WTC11 (cell line): Measurements from ENCODE around the gene ANKMY2. TPM values are rescaled to one million over a fixed set of nuclear protein-coding genes. Genes with fewer than 3 reads are reported as not detected.

Experiments used
- ATAC-seq: fragments of 200-7000 bp; cut with Tn5 transposase; 2 replicates; pipeline ENCODE4 v1.10.0; 2021; ENCODE audit warnings: mild to moderate bottlenecking, moderate library complexity
- CTCF ChIA-PET: fragments of 300-600 bp; sonication (Branson Sonifier 250); formaldehyde crosslinking; loops from one replicate; lab custom pipeline; 2021; ENCODE audit warnings: antibody characterized with exemption; lab: Charles Lee
- POLR2A ChIA-PET: fragments of 350-600 bp; sonication (Branson Sonifier 250); formaldehyde crosslinking; loops from one replicate; lab custom pipeline; 2021; ENCODE audit warnings: antibody characterized with exemption; lab: Charles Lee
- DNase-seq: peaks from one replicate; pipeline ENCODE4 v3.0.0; 2021; ENCODE audit warnings: low spot score
- H3K27ac Mint-ChIP-seq: 2 replicates; pipeline ENCODE4 v1.8.0; 2021; ENCODE audit warnings: mixed read lengths
- H3K27me3 Mint-ChIP-seq: 2 replicates; pipeline ENCODE4 v1.8.0; 2021; ENCODE audit warnings: low read depth, mild to moderate bottlenecking, moderate library complexity, mixed read lengths
- H3K36me3 Mint-ChIP-seq: 2 replicates; pipeline ENCODE4 v1.8.0; 2021; ENCODE audit warnings: mixed read lengths
- H3K4me1 Mint-ChIP-seq: 2 replicates; pipeline ENCODE4 v1.8.0; 2022; ENCODE audit warnings: mixed read lengths
- H3K4me3 Mint-ChIP-seq: 2 replicates; pipeline ENCODE4 v1.8.0; 2021; ENCODE audit warnings: mild to moderate bottlenecking, moderate library complexity, mixed read lengths
- H3K9me3 Mint-ChIP-seq: 2 replicates; pipeline ENCODE4 v1.8.0; 2021; ENCODE audit warnings: mixed read lengths
- CREM ChIP-seq: sonication (generic); formaldehyde crosslinking; IDR thresholded peaks from 2 replicates; pipeline ENCODE4 v1.8.1; 2022; ENCODE audit warnings: mild to moderate bottlenecking, missing genetic modification reagents, moderate library complexity
- ETV6 ChIP-seq: sonication (generic); formaldehyde crosslinking; IDR thresholded peaks from 2 replicates; pipeline ENCODE4 v1.8.1; 2022; ENCODE audit warnings: mild to moderate bottlenecking, missing genetic modification reagents
- FOXK1 ChIP-seq: sonication (generic); formaldehyde crosslinking; IDR thresholded peaks from 2 replicates; pipeline ENCODE4 v1.8.0; 2022; ENCODE audit warnings: mild to moderate bottlenecking, moderate library complexity, missing genetic modification reagents
- GRHL2 ChIP-seq: fragments of 250-450 bp; sonication (Bioruptor Pico); IDR thresholded peaks from 2 replicates; pipeline ENCODE4 v1.8.0; 2022; ENCODE audit warnings: mild to moderate bottlenecking, moderate library complexity; ENCODE audit not compliant: insufficient replicate concordance, severe bottlenecking
- KAT7 ChIP-seq: sonication (generic); formaldehyde crosslinking; IDR thresholded peaks from 2 replicates; pipeline ENCODE4 v1.8.1; 2023; ENCODE audit warnings: missing genetic modification reagents, mild to moderate bottlenecking, borderline replicate concordance
- MYBL2 ChIP-seq: sonication (generic); formaldehyde crosslinking; IDR thresholded peaks from 2 replicates; pipeline ENCODE4 v1.8.1; 2023; ENCODE audit warnings: mild to moderate bottlenecking, moderate library complexity, missing genetic modification reagents
- NFYB ChIP-seq: sonication (generic); formaldehyde crosslinking; conservative IDR thresholded peaks from 2 replicates; pipeline ENCODE4 v1.8.0; 2022; ENCODE audit warnings: low read depth, missing genetic modification reagents
- PRRX2 ChIP-seq: fragments of 250-450 bp; sonication (Bioruptor Pico); IDR thresholded peaks from 2 replicates; pipeline ENCODE4 v1.8.0; 2021; ENCODE audit warnings: mild to moderate bottlenecking
- SMAD4 ChIP-seq: sonication (generic); formaldehyde crosslinking; IDR thresholded peaks from 2 replicates; pipeline ENCODE4 v1.8.0; 2022; ENCODE audit warnings: mild to moderate bottlenecking, missing genetic modification reagents
- TP53 ChIP-seq: sonication (generic); formaldehyde crosslinking; IDR thresholded peaks from 2 replicates; pipeline ENCODE4 v1.8.1; 2023; ENCODE audit warnings: mild to moderate bottlenecking, missing genetic modification reagents
- ZBTB21 ChIP-seq: sonication (generic); formaldehyde crosslinking; IDR thresholded peaks from 2 replicates; pipeline ENCODE4 v1.8.1; 2023; ENCODE audit warnings: mild to moderate bottlenecking, missing genetic modification reagents, borderline replicate concordance
- ZNF317 ChIP-seq: sonication (generic); formaldehyde crosslinking; IDR thresholded peaks from 2 replicates; pipeline ENCODE4 v1.8.1; 2023; ENCODE audit warnings: low read depth, mild to moderate bottlenecking, moderate library complexity, missing genetic modification reagents, borderline replicate concordance
- ZNF671 ChIP-seq: fragments of 250-450 bp; sonication (Bioruptor Pico); IDR thresholded peaks from 2 replicates; pipeline ENCODE4 v1.8.0; 2021; ENCODE audit warnings: mild to moderate bottlenecking
- total RNA-seq: library from RNA; stranded (reverse); gene quantifications from 3 replicates; pipeline ENCODE4 v1.2.3, GENCODE V29; 2021
- TF ChIP-seq, protein P1 (sequence below): fragments of 250-450 bp; sonication (Bioruptor Pico); IDR thresholded peaks from 2 replicates; pipeline ENCODE4 v1.9.0; 2021; ENCODE audit warnings: mild to moderate bottlenecking, borderline replicate concordance
- TF ChIP-seq, protein P2 (sequence below): sonication (generic); formaldehyde crosslinking; IDR thresholded peaks from 2 replicates; pipeline ENCODE4 v1.8.1; 2023; ENCODE audit warnings: mild to moderate bottlenecking, missing genetic modification reagents
- TF ChIP-seq, protein P3 (sequence below): sonication (generic); formaldehyde crosslinking; conservative IDR thresholded peaks from 2 replicates; pipeline ENCODE4 v1.8.1; 2023; ENCODE audit warnings: mild to moderate bottlenecking, low read depth, missing genetic modification reagents, moderate library complexity
- TF ChIP-seq, protein P4 (sequence below): sonication (generic); formaldehyde crosslinking; IDR thresholded peaks from 2 replicates; pipeline ENCODE4 v1.8.0; 2022; ENCODE audit warnings: mild to moderate bottlenecking, missing genetic modification reagents
- TF ChIP-seq, protein P5 (sequence below): sonication (generic); formaldehyde crosslinking; IDR thresholded peaks from 2 replicates; pipeline ENCODE4 v1.8.1; 2023; ENCODE audit warnings: mild to moderate bottlenecking, missing genetic modification reagents, borderline replicate concordance
- TF ChIP-seq, protein P6 (sequence below): sonication (generic); formaldehyde crosslinking; IDR thresholded peaks from 2 replicates; pipeline ENCODE4 v1.8.1; 2023; ENCODE audit warnings: mild to moderate bottlenecking, moderate library complexity, missing genetic modification reagents
- TF ChIP-seq, protein P7 (sequence below): sonication (generic); formaldehyde crosslinking; IDR thresholded peaks from 2 replicates; pipeline ENCODE4 v1.8.0; 2022; ENCODE audit warnings: mild to moderate bottlenecking, missing genetic modification reagents

The ANKMY2 gene
- total RNA-seq, 1 experiment from 2014 or later, result 13.6 TPM

DNA sequence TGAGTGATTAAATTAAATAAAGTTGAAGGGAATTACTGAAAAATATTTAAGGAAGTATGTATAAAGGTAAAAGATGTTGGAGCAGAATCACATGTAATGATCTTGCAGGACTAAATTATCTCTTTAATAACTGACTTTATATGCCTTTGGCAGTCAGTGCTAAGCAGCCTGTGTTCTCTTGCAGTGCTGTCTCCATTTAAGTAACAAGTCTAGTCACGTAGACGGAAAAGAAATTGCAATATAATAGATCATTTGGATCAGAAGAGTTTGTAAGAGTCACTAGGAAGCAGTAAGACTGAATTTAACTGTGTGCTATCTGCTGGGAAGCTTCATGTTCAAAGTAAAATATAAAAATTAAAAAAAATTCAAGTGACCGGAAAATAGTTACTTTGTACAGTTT lies 21.8 kb upstream of the ANKMY2 start (continued):
- TF ChIP-seq, protein P1, sequence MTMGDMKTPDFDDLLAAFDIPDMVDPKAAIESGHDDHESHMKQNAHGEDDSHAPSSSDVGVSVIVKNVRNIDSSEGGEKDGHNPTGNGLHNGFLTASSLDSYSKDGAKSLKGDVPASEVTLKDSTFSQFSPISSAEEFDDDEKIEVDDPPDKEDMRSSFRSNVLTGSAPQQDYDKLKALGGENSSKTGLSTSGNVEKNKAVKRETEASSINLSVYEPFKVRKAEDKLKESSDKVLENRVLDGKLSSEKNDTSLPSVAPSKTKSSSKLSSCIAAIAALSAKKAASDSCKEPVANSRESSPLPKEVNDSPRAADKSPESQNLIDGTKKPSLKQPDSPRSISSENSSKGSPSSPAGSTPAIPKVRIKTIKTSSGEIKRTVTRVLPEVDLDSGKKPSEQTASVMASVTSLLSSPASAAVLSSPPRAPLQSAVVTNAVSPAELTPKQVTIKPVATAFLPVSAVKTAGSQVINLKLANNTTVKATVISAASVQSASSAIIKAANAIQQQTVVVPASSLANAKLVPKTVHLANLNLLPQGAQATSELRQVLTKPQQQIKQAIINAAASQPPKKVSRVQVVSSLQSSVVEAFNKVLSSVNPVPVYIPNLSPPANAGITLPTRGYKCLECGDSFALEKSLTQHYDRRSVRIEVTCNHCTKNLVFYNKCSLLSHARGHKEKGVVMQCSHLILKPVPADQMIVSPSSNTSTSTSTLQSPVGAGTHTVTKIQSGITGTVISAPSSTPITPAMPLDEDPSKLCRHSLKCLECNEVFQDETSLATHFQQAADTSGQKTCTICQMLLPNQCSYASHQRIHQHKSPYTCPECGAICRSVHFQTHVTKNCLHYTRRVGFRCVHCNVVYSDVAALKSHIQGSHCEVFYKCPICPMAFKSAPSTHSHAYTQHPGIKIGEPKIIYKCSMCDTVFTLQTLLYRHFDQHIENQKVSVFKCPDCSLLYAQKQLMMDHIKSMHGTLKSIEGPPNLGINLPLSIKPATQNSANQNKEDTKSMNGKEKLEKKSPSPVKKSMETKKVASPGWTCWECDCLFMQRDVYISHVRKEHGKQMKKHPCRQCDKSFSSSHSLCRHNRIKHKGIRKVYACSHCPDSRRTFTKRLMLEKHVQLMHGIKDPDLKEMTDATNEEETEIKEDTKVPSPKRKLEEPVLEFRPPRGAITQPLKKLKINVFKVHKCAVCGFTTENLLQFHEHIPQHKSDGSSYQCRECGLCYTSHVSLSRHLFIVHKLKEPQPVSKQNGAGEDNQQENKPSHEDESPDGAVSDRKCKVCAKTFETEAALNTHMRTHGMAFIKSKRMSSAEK, result no peak
- TF ChIP-seq ETV6 (CRISPR knock-in tag), result no peak
- TF ChIP-seq TP53 (CRISPR knock-in tag), result no peak
- TF ChIP-seq NFYB (CRISPR knock-in tag), result no peak
- TF ChIP-seq, protein P2, sequence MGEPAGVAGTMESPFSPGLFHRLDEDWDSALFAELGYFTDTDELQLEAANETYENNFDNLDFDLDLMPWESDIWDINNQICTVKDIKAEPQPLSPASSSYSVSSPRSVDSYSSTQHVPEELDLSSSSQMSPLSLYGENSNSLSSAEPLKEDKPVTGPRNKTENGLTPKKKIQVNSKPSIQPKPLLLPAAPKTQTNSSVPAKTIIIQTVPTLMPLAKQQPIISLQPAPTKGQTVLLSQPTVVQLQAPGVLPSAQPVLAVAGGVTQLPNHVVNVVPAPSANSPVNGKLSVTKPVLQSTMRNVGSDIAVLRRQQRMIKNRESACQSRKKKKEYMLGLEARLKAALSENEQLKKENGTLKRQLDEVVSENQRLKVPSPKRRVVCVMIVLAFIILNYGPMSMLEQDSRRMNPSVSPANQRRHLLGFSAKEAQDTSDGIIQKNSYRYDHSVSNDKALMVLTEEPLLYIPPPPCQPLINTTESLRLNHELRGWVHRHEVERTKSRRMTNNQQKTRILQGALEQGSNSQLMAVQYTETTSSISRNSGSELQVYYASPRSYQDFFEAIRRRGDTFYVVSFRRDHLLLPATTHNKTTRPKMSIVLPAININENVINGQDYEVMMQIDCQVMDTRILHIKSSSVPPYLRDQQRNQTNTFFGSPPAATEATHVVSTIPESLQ (CRISPR knock-in tag), result no peak
- TF ChIP-seq, protein P3, sequence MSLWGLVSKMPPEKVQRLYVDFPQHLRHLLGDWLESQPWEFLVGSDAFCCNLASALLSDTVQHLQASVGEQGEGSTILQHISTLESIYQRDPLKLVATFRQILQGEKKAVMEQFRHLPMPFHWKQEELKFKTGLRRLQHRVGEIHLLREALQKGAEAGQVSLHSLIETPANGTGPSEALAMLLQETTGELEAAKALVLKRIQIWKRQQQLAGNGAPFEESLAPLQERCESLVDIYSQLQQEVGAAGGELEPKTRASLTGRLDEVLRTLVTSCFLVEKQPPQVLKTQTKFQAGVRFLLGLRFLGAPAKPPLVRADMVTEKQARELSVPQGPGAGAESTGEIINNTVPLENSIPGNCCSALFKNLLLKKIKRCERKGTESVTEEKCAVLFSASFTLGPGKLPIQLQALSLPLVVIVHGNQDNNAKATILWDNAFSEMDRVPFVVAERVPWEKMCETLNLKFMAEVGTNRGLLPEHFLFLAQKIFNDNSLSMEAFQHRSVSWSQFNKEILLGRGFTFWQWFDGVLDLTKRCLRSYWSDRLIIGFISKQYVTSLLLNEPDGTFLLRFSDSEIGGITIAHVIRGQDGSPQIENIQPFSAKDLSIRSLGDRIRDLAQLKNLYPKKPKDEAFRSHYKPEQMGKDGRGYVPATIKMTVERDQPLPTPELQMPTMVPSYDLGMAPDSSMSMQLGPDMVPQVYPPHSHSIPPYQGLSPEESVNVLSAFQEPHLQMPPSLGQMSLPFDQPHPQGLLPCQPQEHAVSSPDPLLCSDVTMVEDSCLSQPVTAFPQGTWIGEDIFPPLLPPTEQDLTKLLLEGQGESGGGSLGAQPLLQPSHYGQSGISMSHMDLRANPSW (CRISPR knock-in tag), result no peak
- TF ChIP-seq, protein P4, sequence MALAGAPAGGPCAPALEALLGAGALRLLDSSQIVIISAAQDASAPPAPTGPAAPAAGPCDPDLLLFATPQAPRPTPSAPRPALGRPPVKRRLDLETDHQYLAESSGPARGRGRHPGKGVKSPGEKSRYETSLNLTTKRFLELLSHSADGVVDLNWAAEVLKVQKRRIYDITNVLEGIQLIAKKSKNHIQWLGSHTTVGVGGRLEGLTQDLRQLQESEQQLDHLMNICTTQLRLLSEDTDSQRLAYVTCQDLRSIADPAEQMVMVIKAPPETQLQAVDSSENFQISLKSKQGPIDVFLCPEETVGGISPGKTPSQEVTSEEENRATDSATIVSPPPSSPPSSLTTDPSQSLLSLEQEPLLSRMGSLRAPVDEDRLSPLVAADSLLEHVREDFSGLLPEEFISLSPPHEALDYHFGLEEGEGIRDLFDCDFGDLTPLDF, result no peak
- TF ChIP-seq ZNF317 (CRISPR knock-in tag), result no peak

DNA sequence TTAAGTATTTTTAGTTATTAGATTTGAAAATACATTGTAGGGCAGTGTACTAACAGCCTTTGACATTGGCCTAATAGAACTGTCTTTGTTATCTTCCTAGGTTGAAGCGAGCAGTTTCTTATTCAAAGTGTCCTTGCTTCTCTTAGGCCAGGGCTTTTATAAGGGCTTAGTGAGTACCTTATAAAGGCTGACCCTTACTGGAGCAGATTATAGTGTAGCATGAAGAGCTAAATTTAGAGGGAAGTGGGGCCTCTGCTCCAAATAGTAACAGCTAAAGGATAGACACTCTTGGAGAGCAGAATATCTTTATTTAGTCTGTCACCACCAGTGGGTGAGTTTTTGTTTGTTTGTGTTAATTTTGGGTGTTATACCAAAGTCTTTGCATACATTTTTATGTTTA lies 16.4 kb upstream of the ANKMY2 start:
- H3K9me3 Mint-ChIP-seq, result no peaks in the 10 kb centered on the region
- ATAC-seq, result no peak
- H3K27me3 Mint-ChIP-seq, result no peaks in the 10 kb centered on the region
- no peak for DNase-seq
- H3K36me3 Mint-ChIP-seq, result peaks cover 10% of the 10 kb centered on the region
- H3K4me3 Mint-ChIP-seq, result no peak overlapping the region
- H3K27ac Mint-ChIP-seq, result no peak overlapping the region
- ChIA-PET POLR2A (no interaction called here), CTCF (interaction anchor here (1.2 kb wide), 1 partner anchor 10 kb away, joined by 3 read pairs; no protein-coding TSS in a partner anchor)
- H3K4me1 Mint-ChIP-seq, result peaks cover 43% of the 10 kb centered on the region
- no peak for TF ChIP-seq TP53 (CRISPR knock-in tag)
- no peak for TF ChIP-seq KAT7
- no peak for TF ChIP-seq ZNF671
- TF ChIP-seq, protein P5, sequence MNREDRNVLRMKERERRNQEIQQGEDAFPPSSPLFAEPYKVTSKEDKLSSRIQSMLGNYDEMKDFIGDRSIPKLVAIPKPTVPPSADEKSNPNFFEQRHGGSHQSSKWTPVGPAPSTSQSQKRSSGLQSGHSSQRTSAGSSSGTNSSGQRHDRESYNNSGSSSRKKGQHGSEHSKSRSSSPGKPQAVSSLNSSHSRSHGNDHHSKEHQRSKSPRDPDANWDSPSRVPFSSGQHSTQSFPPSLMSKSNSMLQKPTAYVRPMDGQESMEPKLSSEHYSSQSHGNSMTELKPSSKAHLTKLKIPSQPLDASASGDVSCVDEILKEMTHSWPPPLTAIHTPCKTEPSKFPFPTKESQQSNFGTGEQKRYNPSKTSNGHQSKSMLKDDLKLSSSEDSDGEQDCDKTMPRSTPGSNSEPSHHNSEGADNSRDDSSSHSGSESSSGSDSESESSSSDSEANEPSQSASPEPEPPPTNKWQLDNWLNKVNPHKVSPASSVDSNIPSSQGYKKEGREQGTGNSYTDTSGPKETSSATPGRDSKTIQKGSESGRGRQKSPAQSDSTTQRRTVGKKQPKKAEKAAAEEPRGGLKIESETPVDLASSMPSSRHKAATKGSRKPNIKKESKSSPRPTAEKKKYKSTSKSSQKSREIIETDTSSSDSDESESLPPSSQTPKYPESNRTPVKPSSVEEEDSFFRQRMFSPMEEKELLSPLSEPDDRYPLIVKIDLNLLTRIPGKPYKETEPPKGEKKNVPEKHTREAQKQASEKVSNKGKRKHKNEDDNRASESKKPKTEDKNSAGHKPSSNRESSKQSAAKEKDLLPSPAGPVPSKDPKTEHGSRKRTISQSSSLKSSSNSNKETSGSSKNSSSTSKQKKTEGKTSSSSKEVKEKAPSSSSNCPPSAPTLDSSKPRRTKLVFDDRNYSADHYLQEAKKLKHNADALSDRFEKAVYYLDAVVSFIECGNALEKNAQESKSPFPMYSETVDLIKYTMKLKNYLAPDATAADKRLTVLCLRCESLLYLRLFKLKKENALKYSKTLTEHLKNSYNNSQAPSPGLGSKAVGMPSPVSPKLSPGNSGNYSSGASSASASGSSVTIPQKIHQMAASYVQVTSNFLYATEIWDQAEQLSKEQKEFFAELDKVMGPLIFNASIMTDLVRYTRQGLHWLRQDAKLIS, result no peak
- no peak for TF ChIP-seq PRRX2 (CRISPR knock-in tag)
- TF ChIP-seq NFYB (CRISPR knock-in tag), result no peak
- TF ChIP-seq ZBTB21 (CRISPR knock-in tag), result no peak
- TF ChIP-seq CREM (CRISPR knock-in tag), result no peak
- TF ChIP-seq, protein P6, sequence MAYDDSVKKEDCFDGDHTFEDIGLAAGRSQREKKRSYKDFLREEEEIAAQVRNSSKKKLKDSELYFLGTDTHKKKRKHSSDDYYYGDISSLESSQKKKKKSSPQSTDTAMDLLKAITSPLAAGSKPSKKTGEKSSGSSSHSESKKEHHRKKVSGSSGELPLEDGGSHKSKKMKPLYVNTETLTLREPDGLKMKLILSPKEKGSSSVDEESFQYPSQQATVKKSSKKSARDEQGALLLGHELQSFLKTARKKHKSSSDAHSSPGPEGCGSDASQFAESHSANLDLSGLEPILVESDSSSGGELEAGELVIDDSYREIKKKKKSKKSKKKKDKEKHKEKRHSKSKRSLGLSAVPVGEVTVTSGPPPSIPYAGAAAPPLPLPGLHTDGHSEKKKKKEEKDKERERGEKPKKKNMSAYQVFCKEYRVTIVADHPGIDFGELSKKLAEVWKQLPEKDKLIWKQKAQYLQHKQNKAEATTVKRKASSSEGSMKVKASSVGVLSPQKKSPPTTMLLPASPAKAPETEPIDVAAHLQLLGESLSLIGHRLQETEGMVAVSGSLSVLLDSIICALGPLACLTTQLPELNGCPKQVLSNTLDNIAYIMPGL, result no peak
- no peak for TF ChIP-seq MYBL2
- TF ChIP-seq SMAD4 (CRISPR knock-in tag), result no peak
- no peak for TF ChIP-seq FOXK1 (CRISPR knock-in tag)
- no peak for TF ChIP-seq GRHL2 (CRISPR knock-in tag)
- TF ChIP-seq, protein P7, sequence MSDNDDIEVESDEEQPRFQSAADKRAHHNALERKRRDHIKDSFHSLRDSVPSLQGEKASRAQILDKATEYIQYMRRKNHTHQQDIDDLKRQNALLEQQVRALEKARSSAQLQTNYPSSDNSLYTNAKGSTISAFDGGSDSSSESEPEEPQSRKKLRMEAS, result no peak
